ENCODE measurements around the gene AGBL5. TPM values are rescaled to one million over a fixed set of nuclear protein-coding genes. Genes with fewer than 3 reads are reported as not detected.

Gene AGBL5
- total and polyA plus RNA-seq, 2 of the 13 experiments (the other 11 are each of a cell fraction or from before 2014, with no cell fraction given): 55.9 to 73.3 TPM

DNA sequence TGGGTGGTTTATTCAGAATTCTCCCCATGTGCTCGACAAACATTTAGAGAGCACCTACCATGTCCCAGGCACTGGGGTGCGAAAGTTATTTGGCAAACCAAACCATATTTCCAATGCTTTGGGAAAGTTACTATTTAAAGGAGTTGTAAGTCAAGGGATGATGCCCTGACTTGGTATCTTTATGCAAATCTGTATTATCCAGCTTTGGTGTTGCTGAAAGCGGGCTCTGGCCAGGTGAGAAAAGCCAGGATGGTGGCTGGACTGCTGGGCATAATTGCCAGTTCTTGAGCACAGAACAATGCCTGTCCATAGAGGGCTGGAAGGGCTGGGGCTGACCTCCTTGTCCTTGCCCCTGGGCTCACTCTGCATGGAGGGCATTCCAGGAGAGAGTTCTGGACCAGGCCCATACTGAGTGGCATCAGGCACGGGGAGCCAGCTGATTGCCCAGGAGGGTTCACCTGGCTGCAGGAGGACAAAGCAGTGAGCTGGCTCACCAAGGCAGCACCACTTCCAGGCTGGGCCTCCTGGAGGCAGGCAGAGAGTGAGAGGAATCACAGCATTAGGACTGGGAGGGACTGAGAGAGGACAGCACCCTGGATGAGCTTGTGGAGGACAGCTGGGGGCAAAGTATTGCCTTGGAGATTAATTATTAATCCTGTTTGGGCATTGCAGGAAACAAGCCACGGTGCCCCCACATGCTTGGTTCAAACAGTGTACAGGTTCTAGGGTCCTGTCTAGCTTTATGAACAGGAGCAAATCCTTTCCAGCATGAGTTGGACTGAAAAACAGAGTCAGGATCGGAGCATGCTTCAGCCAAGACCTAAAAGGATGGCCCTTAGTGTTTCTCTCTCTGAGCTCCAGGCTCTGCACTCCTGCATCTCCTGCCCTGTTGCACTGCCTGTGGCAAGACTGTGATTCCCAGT is 42.2 kb downstream of the AGBL5 start (continued):
- TF ChIP-seq HOXA5 (CRISPR knock-in tag; IDR thresholded peaks at IDR 0.05): peak; percentile 73; the same call in 1 of the 2 replicates
- TF ChIP-seq, protein P1, sequence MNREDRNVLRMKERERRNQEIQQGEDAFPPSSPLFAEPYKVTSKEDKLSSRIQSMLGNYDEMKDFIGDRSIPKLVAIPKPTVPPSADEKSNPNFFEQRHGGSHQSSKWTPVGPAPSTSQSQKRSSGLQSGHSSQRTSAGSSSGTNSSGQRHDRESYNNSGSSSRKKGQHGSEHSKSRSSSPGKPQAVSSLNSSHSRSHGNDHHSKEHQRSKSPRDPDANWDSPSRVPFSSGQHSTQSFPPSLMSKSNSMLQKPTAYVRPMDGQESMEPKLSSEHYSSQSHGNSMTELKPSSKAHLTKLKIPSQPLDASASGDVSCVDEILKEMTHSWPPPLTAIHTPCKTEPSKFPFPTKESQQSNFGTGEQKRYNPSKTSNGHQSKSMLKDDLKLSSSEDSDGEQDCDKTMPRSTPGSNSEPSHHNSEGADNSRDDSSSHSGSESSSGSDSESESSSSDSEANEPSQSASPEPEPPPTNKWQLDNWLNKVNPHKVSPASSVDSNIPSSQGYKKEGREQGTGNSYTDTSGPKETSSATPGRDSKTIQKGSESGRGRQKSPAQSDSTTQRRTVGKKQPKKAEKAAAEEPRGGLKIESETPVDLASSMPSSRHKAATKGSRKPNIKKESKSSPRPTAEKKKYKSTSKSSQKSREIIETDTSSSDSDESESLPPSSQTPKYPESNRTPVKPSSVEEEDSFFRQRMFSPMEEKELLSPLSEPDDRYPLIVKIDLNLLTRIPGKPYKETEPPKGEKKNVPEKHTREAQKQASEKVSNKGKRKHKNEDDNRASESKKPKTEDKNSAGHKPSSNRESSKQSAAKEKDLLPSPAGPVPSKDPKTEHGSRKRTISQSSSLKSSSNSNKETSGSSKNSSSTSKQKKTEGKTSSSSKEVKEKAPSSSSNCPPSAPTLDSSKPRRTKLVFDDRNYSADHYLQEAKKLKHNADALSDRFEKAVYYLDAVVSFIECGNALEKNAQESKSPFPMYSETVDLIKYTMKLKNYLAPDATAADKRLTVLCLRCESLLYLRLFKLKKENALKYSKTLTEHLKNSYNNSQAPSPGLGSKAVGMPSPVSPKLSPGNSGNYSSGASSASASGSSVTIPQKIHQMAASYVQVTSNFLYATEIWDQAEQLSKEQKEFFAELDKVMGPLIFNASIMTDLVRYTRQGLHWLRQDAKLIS (CRISPR knock-in tag; IDR thresholded peaks at IDR 0.05): peak; percentile 83; the same call in 1 of the 2 replicates
- TF ChIP-seq, protein P2, sequence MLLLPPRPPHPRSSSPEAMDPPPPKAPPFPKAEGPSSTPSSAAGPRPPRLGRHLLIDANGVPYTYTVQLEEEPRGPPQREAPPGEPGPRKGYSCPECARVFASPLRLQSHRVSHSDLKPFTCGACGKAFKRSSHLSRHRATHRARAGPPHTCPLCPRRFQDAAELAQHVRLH (CRISPR knock-in tag; IDR thresholded peaks at IDR 0.05; ENCODE audit: borderline replicate concordance, low read depth): peak; percentile 74; the same call in 1 of the 2 replicates
- no peak for TF ChIP-seq RFX1 (IDR thresholded peaks at IDR 0.05)
- TF ChIP-seq, protein P3, sequence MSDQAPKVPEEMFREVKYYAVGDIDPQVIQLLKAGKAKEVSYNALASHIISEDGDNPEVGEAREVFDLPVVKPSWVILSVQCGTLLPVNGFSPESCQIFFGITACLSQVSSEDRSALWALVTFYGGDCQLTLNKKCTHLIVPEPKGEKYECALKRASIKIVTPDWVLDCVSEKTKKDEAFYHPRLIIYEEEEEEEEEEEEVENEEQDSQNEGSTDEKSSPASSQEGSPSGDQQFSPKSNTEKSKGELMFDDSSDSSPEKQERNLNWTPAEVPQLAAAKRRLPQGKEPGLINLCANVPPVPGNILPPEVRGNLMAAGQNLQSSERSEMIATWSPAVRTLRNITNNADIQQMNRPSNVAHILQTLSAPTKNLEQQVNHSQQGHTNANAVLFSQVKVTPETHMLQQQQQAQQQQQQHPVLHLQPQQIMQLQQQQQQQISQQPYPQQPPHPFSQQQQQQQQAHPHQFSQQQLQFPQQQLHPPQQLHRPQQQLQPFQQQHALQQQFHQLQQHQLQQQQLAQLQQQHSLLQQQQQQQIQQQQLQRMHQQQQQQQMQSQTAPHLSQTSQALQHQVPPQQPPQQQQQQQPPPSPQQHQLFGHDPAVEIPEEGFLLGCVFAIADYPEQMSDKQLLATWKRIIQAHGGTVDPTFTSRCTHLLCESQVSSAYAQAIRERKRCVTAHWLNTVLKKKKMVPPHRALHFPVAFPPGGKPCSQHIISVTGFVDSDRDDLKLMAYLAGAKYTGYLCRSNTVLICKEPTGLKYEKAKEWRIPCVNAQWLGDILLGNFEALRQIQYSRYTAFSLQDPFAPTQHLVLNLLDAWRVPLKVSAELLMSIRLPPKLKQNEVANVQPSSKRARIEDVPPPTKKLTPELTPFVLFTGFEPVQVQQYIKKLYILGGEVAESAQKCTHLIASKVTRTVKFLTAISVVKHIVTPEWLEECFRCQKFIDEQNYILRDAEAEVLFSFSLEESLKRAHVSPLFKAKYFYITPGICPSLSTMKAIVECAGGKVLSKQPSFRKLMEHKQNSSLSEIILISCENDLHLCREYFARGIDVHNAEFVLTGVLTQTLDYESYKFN (CRISPR knock-in tag; conservative IDR thresholded peaks at IDR 0.05): peak; percentile 98
- peak; percentile 40; the same call in 1 of the 2 replicates for TF ChIP-seq ZC3H13 (CRISPR knock-in tag; IDR thresholded peaks at IDR 0.05)
- no peak; the same call in 1 of the 2 replicates for TF ChIP-seq FOSL2 (CRISPR knock-in tag; IDR thresholded peaks at IDR 0.05)
- TF ChIP-seq, protein P4, sequence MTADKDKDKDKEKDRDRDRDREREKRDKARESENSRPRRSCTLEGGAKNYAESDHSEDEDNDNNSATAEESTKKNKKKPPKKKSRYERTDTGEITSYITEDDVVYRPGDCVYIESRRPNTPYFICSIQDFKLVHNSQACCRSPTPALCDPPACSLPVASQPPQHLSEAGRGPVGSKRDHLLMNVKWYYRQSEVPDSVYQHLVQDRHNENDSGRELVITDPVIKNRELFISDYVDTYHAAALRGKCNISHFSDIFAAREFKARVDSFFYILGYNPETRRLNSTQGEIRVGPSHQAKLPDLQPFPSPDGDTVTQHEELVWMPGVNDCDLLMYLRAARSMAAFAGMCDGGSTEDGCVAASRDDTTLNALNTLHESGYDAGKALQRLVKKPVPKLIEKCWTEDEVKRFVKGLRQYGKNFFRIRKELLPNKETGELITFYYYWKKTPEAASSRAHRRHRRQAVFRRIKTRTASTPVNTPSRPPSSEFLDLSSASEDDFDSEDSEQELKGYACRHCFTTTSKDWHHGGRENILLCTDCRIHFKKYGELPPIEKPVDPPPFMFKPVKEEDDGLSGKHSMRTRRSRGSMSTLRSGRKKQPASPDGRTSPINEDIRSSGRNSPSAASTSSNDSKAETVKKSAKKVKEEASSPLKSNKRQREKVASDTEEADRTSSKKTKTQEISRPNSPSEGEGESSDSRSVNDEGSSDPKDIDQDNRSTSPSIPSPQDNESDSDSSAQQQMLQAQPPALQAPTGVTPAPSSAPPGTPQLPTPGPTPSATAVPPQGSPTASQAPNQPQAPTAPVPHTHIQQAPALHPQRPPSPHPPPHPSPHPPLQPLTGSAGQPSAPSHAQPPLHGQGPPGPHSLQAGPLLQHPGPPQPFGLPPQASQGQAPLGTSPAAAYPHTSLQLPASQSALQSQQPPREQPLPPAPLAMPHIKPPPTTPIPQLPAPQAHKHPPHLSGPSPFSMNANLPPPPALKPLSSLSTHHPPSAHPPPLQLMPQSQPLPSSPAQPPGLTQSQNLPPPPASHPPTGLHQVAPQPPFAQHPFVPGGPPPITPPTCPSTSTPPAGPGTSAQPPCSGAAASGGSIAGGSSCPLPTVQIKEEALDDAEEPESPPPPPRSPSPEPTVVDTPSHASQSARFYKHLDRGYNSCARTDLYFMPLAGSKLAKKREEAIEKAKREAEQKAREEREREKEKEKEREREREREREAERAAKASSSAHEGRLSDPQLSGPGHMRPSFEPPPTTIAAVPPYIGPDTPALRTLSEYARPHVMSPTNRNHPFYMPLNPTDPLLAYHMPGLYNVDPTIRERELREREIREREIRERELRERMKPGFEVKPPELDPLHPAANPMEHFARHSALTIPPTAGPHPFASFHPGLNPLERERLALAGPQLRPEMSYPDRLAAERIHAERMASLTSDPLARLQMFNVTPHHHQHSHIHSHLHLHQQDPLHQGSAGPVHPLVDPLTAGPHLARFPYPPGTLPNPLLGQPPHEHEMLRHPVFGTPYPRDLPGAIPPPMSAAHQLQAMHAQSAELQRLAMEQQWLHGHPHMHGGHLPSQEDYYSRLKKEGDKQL (CRISPR knock-in tag; IDR thresholded peaks at IDR 0.05; ENCODE audit: low read depth): peak; percentile 47; the same call in 1 of the 2 replicates
- TF ChIP-seq POLR2A (IDR thresholded peaks at IDR 0.05; ENCODE audit: insufficient read depth in 1 of 2, low read depth in 2 of 2, low read length in 2 of 2): peak in 1 of 2 experiments; percentile 63; a peak in 1 of 4 replicates
- TF ChIP-seq ZBTB7A (CRISPR knock-in tag; IDR thresholded peaks at IDR 0.05): no peak; the same call in 1 of the 2 replicates
- TF ChIP-seq, protein P5, sequence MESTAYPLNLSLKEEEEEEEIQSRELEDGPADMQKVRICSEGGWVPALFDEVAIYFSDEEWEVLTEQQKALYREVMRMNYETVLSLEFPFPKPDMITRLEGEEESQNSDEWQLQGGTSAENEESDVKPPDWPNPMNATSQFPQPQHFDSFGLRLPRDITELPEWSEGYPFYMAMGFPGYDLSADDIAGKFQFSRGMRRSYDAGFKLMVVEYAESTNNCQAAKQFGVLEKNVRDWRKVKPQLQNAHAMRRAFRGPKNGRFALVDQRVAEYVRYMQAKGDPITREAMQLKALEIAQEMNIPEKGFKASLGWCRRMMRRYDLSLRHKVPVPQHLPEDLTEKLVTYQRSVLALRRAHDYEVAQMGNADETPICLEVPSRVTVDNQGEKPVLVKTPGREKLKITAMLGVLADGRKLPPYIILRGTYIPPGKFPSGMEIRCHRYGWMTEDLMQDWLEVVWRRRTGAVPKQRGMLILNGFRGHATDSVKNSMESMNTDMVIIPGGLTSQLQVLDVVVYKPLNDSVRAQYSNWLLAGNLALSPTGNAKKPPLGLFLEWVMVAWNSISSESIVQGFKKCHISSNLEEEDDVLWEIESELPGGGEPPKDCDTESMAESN (CRISPR knock-in tag; conservative IDR thresholded peaks at IDR 0.05): peak; percentile 3; the same call in 1 of the 2 replicates
- peak; percentile 76; the same call in 1 of the 2 replicates for TF ChIP-seq KAT7 (CRISPR knock-in tag; IDR thresholded peaks at IDR 0.05; ENCODE audit: borderline replicate concordance)

All from HepG2 (cell line).